ENCODE results near the gene ZMAT5. TPM values are rescaled to one million over a fixed set of nuclear protein-coding genes. Genes with fewer than 3 reads are reported as not detected.

ZMAT5 gene
- total RNA-seq, 1 experiment from 2014 or later, result 21.2 TPM

DNA sequence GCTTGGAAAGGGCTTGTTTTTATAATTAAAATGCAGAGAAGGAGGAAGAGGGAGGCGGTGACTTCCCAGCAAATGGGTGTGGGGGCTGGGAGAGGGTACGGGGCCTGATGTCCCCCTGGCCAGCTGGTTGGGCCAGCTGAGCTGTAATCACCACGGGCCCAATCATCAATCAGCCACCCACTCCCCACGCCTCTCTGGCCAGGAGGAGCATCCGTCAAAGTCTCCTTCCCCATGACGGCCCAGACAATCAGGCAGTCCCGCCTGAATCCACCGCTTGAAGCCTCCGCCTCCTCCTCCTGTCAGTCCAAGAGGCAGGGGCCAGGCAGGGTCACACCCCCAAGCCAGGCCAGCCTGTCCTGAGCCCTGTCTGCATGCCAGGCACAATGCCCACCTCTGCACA lies 60.3 kb downstream of the ZMAT5 start:
- no peak for DNase-seq (ENCODE audit: low spot score)

- DNase-seq (ENCODE audit: low spot score), result no peak
Measured at GRCh38 chr22:29705651-29706050, 61.2 kb downstream of the ZMAT5 start.

DNA sequence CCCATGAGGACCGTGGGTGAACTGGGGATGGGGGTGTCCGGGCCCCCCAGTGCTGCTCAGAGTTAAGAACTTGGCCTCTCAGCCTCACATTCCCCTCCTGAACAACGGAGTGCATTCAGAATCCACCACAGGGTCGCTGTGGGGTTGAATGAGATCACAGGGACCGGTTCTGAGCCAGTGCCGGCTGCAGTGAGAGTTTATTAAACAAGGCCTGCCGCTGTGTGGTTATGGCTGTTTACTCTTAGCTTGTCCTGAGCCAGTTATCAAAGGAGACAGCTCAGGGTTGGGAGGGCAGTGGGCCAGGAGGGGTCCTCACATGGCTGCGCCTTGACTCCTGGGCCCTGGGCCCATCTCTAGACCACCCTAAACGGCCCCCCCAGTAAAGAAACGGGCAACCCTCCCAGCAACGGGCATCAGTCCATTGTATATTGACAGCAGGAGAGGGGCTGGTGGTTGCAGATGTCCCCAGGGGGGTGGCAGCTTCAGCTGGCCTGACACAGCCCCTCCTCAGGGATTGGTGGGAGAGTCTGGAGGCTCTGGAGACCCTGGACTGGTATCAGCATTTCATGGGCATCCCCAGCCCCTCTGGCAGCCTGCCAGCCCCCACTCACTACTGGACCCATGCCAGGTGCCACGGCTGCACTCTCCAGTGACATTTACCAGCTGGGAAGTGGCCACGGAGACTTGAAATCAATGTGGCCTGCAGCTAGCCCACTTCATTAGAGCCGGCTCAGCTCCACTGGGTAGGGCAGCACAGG lies 62.1 kb downstream of the ZMAT5 start:
- peak; percentile 71 for DNase-seq (ENCODE audit: low spot score)

DNA sequence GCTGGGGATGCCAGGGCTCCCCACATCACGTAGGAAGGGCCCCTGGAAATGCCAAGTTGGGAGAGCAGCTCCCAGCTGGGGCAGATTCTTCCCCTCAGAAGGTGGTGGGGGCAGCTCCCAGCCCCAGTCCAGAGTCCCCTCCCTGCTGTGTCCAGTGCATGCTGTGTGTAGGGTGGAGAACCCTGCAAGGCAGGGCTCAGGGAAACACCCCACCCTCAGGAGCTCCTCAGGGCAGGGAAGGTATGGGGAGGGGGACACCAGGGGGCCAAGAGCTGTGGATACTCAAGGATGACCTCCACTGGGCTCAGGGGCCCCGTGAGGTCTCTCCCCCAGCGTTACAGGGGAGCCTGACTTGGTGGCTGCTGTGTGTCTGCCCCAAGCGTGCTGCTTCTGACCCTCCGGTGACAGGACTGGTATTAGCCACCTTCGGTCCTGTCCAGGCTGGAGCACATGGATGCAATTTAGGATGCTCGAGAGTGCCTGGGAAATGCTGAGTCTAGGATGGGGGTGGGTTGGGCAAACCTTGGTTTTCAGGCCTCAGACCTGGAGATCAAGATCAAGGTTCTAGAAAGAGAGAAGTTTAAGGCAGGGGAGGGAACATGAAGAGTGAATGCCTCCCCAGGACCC lies 63.1 kb downstream of the ZMAT5 start:
- DNase-seq (ENCODE audit: low spot score), result no peak

DNA sequence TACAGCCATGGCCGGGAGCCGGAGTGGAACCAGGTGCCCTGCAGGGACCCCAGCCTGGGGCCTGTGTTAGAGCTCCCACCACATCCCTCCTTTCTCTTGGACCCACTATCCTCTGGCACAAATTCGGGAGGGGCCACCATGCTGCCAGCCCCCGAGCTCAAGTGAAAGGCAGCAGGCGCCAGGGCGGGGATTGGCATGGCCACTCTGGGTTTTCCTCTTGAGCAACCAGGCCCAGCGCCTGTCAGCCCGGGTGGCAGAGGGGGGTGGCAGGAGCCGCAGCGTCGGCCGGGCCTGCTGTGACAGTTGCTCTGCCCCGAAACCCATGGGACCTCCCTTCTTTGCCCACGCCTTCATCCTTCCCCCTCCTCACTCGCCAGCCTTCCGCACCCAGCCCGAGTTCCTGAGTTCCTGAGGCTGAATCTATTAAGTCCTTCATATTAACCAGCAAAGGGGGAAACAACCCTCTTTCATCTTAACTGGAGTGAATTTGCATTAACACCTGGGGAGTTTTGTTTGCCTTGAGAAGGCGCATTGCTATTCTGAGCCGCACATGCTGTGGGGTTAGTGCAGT lies 63.8 kb downstream of the ZMAT5 start:
- DNase-seq (ENCODE audit: low spot score), result no peak

DNA sequence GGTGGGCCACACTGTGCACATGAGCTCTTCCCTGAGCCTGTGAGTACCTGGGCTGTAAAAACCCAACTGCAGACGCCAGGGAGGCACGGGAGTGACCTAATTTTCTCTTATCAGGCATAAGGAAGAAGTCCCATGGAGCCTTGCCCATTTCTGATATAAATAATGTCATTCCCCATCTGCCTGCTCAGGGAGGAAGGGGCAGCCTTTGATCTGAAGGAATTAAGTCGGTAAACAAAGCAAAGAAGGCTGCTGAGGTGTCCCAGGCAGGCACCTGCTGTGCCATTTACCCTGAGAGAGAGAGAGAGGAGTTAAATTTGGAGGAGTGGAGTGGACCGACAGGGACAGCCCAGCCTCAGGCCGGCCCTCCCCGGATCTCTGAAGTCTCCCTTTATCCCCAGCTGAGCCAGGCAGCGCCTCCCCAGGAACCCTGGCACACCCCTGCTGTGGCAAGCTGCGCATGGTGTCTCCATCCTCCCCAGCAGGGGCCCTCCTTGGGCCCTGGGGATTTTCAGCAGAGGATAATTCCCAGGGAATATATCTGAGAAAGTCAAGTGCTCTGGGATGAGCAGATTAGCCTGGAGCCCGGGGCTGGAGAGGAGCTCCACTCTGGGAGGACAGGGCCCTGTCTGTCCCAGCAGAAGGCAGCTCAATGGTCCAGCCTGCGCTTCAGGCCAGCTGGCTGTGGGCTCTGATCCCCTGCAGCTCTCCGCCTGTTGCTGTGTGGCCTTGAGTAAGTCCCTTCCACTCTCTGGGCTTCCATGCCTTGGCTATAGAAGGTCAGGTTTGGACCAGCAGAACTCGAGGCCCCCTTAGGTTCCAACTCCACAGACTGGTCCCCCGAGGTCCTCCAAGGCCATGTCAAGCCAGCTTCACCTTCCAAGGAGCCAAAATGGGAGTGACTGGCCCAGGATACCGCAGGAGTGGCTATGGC lies 64.5 kb downstream of the ZMAT5 start:
- DNase-seq (ENCODE audit: low spot score), result no peak

- DNase-seq (ENCODE audit: low spot score), result no peak
Measured at GRCh38 chr22:29701155-29701999, 65.4 kb downstream of the ZMAT5 start.

- DNase-seq (ENCODE audit: low spot score), result no peak
Measured at GRCh38 chr22:29700900-29701154, 66.0 kb downstream of the ZMAT5 start.

- DNase-seq (ENCODE audit: low spot score), result no peak
Measured at GRCh38 chr22:29700206-29700899, 66.5 kb downstream of the ZMAT5 start.

DNA sequence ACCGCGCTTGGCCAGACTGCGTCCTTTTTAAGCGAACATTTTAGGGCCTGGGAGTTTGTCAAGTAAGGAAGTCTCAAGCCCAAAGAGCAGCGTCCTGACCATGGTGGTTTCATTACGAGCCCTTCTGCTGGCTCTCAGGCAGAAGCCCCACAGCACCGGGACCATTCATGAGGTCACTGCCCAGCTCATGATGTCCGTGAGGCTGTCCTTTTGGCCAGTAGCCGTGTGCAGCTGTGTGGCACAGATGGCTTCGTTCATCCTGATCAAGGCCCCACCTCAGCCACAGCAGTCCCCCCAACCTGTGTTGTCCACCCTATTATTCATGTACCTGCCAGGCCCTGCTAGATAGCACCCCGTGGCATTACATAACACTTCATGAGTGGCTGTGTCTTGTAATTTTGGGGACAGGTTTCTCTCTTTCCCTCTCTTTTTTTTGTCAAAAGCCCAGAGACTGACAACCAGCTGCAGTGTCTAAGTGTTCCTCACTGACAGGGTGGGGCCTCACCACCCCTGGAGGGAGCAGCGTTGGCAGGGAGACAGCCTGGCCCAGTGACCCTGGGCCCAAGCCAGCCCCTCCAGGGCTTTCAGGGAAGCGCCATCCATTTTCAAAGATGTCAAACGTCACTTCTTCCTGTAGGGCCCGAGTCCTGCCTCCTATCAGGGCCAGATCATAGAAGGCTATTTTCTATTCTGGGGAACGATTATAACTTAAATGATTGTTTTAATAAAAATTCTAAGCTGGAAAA lies 68.8 kb downstream of the ZMAT5 start:
- no peak for DNase-seq (ENCODE audit: low spot score)

DNA sequence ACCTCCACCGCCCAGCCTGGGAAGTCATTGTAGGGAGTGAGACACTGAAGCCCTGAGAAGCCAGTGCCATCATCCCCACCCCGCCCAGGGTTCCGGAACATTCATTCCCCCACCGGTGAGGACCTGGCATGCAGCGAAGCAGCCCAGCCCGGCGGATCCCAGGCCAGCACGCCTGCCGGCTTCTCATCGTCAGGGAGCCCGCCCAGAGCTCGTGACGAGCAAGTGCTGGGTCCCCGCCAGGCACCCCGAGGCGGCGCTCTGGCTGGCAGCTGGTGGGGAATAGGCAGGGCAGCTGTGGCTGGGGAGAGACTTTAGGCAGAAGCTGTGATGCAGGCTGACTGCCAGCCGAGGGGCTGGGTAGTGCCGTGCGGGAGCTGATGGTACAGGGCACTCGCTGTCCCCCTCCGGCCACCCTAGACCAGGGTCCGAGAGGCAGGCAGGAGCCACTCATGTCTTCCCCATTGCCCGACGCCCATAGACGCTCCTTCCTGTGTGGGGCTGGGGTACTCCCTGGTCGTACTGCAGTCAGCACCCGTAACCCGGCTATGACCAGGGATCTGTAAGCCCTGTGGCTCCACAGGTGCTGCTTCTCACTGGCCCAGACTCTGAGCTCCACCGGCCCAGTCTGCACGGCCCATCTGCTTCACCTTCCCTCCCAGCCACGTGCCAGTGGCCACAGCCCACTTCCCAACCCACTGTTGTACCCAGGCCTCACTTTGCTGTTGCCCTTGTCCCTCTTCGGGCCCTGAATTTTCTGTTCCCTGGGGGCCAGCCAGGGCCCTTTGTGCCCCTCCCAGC lies 71.5 kb downstream of the ZMAT5 start:
- DNase-seq (ENCODE audit: low spot score), result no peak

DNA sequence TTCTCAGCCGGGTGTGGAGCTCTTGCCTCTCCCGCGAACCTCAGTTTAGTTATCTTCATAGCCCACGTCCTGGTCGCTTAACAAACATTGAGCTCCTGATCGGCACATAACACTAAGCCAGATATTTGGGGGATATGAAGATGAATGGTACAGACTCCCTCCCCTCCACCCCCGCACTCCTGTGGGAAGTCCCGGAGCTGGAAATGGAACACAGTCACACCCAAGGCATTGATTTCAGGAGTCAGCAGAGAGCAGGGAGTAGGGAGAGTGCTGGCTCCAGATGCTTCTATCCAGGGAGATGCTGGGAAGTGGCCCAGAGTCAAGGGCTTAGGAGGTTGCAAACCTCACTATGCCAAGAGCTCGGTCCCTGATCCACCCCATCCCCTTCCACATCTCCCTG lies 73.1 kb downstream of the ZMAT5 start:
- DNase-seq (ENCODE audit: low spot score), result no peak

DNA sequence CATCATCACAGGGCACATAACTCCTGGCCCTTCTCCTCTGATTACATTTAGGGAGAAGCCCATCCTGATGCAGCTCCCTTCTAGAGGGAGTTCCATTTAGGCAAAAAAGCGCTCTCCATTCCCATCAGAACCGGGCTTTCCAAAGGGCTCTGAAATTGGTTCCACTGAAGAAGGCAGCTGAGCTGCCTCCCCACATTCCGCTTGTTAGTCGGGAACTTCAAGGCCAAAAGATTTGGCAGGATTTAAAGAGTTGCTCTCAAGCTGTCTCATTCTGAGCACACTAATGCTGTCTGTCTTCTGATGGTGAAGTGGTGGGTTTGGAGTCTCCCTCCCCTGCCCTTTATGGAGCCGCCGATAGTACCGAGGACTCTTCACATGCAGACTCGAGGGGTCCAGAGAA lies 73.6 kb downstream of the ZMAT5 start:
- no peak for DNase-seq (ENCODE audit: low spot score)

- no peak for DNase-seq (ENCODE audit: low spot score)
Measured at GRCh38 chr22:29692327-29692640, 74.5 kb downstream of the ZMAT5 start.

DNA sequence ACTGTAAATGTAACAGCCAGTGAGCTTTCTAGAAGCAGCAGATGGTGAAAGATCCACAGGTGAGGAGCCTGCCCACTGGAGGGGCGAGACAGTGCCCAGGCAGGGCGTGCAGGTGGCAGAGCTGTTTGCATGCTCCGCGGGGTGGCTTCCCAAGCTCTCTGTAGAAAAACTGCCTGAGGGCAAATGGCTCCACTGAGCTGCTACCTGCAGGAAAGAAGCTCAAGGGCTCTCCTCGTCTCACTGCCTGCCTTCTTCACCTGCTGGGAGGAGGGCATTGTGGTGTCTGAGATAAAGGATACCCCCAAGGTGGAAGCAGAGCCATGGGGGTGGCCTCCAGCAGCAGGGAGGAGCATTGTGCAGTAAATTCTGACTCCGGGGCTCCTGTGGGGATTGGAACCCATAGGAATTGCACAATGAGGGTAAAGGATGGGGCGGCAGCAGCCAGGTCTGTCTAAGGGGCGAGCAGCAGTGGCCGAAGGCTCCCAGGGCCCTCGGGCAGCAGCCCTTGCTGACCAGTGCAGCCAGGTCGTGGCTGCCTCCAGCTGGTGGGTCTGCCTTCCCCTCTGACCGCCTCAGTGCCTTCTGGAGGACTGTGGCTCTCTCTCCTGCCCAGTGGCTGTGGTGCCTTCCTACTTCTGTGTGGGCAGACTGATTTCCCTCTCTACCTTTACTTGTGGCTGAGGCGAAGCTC lies 75.0 kb downstream of the ZMAT5 start:
- no peak for DNase-seq (ENCODE audit: low spot score)

GRCh38 chr22:29690476-29690875 lies 76.3 kb downstream of the ZMAT5 start:
- no peak for DNase-seq (ENCODE audit: low spot score)

GRCh38 chr22:29689880-29690213 lies 77.0 kb downstream of the ZMAT5 start:
- no peak for DNase-seq (ENCODE audit: low spot score)

DNA sequence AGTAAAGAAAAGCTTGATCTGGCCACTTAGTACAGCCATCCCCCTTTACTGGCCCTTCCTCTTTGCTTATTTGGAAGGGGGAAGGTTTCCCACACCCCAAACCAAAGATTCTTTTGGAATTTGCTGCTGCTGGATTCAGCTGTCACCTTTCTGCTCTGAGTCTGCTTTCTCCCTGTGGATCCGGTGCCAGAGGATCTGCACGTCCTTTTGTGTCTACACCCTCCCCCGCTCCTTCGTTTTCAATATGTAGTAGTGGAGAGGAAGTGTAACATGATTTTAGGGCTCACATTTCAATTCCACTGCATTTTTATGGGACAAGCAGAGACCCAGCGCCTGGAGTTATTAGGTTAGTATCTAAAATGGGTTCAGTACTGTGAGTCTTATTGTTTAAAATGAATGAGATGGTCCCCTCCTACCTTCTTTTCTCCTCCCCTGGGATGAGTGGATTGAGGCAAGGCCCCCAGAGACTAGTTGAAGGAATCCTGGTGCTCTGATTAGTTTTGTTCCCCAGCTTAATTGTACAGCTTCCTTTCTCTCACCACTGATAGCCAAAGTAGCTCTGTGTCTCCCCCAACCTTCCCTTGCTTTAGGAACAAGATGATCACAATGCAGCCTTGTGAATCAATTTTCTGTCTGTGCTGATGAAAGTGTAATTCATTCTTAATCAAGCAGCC lies 77.5 kb downstream of the ZMAT5 start:
- no peak for DNase-seq (ENCODE audit: low spot score)

DNA sequence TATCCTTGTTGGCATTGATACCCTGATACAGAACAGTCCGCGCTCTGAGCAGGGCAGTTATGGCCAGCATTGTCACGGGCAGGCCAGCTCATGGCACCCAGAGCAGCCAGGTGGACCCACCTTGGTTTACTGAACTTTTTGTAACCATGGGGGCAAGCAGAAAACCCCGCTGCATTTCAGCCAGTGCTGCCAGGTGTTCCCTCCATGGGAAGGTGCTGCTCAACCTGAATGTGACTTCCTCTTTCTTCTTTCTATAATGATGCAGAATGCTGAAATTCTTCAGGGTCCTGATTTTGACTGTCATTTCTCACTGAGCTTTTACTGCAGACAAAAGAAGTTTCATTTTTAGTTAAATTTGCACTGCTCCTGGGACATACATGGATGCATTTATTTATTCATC lies 82.6 kb downstream of the ZMAT5 start:
- DNase-seq (ENCODE audit: low spot score), result no peak

Data from H4 (cell line).